ENCODE measurements around the gene STIM2.

The STIM2 gene

DNA sequence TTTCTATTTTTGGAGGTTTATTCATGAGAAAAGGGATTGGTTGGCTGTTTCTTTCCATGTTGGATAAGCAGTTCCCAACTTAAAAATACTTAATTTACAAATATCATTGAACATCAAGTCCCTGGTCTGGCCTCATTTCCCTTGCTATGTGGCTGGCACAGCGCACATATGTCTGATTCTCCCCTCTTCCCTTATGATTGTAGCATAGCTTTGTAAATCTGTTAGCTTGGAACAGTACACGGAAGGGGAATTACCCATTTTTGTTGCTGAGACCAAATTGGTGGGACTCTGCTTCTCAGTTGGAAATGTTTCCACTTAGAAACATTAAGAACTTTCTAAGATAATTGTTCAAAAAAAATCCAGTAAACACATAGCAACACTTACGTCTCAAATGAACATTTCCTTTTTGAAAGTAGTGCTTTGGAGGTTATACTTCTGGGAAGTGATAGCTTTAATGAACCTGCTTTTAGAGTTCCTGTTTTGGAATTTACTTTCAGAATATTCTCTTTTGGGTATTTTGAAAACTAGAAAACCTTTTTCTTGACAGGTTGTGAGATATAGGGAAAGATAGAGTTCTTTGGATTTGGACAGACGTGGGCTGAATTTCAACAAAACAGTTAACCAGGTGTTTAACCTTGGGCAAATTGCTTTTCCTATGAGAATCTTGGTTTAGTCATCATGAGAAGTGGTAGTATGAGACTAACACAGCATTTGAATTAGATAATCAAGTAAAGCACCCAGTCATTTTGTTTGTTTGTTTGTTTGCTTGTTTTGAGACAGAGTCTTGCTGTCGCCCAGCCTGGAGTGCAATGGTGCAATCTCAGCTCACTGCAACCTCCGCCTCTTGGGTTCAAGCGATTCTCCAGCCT lies 47.3 kb downstream of the STIM2 start:
- DNase-seq = no peak

GRCh38 chr4:26909369-26909768 lies 48.7 kb downstream of the STIM2 start:
- no peak for DNase-seq

- no peak for DNase-seq
Measured at GRCh38 chr4:26911254-26911653, 50.6 kb downstream of the STIM2 start.

DNA sequence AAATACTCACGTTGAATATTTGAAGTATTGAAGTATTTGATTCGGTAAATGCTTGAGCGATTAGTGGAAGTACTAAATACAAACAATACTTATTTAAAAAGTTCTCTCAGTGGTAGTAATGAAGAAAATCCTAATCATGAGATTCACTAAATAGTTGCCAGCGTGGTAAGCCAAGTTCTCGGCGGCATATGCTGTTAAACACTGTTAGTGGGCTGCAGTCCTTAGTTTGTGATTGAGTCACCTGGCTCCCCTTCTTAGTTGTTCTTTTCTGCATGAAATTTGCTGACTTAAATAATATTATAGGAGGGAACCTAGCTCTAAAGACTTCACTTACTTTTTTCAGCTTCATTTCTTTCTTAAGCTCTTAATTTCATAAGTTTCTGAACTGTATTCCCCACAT lies 51.4 kb downstream of the STIM2 start:
- no peak for DNase-seq

DNA sequence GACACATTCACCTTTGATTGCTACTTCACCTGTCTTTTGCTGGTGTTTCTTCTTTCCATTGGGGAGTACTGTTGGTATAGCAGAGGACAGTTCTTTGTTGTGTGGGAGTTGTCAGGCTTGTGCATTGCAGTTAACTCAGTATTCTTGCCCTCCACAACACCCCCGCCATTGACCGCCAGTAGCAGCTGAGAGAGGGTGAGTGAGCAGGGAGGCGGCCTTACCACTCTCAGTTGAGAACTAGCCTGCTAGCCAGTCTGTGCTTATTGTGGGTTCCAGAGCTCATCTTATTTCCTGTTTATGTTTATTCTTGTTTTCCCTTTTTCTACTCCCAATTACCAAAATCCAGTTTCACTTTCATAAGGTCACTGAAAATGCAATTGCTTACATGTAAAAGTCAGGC lies 52.2 kb downstream of the STIM2 start:
- no peak for DNase-seq

DNA sequence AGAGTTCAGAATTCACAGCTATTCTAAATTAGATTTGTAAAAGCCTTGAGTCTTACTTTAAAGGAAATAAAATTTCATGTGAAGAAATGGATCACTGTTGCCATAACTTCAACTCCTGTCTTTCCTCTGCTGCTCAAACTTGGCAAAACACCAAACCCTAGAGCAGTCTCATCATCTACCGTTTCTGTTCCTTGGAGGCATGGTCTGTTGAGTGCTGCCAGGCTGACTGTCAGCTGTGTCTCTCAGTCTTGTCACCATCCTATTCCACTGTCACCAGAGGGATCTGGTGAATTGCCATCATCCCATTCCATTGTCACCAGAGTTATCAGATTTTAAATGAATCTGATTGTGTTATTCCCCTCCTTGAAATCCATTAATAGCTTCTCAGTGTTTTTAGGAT lies 55.6 kb downstream of the STIM2 start:
- no peak for DNase-seq

- no peak for DNase-seq
Measured at GRCh38 chr4:26930964-26931363, 70.3 kb downstream of the STIM2 start.

DNA sequence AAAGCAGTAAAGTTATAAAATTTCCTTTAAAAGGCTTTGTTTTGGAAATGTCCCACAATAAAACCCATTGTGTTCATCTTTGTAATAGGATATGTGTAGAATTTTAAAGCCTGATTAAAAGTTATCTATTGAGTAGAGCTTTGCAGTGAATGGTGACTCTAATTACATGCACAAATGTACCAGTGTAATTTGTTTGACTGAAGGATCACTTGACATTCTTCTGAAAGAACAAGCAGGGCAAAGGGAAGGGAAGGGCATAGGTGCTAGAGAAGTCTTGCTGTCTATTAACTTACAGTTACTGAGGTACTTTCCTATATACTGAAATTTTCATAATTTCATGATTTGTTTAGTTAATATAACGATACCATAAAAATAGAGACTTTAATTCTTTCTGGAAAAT lies 70.8 kb downstream of the STIM2 start:
- DNase-seq = no peak

DNA sequence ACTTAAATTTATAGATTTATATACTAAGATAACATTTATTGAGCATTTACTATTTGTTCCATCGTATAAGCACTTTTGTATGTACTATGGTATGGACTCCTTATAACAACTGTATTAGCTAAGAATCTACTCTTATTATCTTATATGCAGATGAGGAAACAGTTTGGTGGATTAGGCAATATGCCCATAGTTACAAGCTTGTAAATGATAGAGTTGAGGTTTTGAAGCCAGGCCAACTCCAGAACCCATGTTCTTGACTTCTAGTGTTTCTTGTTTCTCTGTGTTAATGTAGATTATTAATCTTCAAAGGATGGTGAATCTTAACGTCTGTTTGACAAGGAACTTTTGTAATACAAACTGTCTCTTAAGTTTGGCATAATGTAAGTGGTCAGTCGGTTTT lies 71.3 kb downstream of the STIM2 start:
- no peak for DNase-seq

DNA sequence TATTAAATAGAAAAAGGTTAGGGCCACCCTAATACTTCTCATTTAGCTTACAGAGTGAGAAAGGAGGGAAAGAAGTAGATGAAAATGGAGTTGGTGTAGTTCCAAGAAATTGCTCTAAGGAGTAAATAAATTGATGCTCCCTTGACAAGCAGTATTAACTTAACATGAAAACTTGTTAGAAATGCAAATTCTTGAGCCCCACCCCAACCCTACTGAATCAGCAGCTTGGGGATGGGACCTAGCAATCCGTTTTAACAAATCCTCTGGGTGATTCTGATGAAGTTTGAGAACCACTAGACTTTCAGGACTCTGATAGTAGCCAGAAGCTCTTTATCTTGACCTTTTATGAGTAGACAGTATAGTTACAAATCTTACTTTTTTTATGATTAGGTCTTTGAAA lies 74.8 kb downstream of the STIM2 start:
- DNase-seq = no peak

- no peak for DNase-seq
Measured at GRCh38 chr4:26936284-26937065, 75.8 kb downstream of the STIM2 start.

GRCh38 chr4:26937139-26937538 lies 76.5 kb downstream of the STIM2 start:
- no peak for DNase-seq

DNA sequence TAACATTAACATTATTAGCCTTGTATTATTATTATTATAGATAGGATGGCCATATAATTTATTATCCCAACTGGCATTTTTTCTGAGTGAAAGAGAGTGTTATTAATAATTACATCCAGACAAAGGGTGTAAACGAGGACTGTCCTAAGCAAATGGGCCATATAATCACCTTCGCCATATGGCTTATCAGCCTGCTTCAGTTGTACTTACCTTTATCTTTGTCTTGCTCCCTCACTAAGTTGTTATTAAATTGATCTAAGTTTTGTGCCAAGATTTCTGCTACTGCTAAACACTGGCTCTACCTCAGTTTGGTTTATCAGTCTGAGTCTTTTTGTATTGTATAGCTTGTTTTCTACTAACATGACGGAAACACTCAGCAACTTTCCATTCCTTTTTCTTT lies 76.9 kb downstream of the STIM2 start:
- DNase-seq = no peak

- no peak for DNase-seq
Measured at GRCh38 chr4:26938516-26938915, 77.9 kb downstream of the STIM2 start.

DNA sequence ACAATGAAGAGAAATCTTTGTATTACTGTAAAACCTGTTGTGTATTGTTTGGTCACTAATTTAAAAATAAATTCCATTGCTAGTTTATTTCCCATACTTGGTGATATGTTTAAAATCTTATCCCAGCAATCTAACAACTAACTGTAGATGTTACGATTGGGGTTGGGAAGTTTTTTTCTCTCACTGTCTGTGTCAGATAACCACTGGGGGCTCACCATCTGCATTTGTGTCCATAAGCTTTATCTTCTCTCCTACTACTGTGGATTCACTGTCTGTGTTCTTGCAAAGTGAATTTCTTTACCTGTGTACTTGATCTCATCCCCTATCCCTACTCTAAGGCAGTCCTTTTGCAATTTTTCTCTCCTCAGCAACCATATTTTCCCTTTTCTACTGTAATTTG lies 81.3 kb downstream of the STIM2 start:
- DNase-seq = no peak

- no peak for DNase-seq
Measured at GRCh38 chr4:26942871-26943270, 82.2 kb downstream of the STIM2 start.

GRCh38 chr4:26943391-26943790 lies 82.8 kb downstream of the STIM2 start:
- DNase-seq = no peak

DNA sequence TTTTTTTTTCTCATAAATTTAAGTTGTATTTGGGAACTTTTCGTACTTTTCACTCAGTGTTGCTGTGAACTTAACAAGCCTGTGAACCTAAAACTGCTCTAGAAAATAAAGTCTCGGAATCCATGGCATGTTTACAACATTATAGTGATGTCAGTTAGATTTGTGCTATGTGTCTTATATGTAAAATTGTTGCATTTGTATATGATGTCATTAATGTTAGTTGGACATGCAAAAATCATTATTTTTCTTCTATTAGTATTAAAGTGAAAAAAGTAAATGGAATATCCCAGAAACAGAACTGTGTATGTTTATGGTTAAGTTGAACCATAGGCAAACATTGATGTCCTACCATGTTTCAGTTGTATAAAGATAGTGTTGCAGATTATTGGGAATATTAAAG lies 85.2 kb downstream of the STIM2 start:
- DNase-seq = no peak

DNA sequence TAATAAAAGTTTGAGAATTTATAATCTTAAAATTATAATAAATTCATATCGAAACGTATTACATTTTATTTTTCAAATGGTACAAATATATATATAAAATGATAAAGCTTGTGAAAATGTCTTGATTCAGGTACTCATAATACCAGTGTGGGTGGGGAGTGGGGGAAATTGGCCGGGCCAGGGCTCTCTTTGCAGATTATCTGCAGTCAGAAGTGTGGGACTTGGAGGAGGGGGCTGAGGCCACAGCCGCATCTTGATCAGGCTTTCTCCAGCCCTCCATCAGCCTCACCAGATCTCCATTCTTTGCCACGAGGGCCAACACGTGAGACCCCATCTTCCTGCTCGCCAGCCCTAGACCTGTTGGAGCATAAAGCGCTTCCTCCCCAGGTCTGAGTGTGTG lies 86.7 kb downstream of the STIM2 start:
- no peak for DNase-seq

DNA sequence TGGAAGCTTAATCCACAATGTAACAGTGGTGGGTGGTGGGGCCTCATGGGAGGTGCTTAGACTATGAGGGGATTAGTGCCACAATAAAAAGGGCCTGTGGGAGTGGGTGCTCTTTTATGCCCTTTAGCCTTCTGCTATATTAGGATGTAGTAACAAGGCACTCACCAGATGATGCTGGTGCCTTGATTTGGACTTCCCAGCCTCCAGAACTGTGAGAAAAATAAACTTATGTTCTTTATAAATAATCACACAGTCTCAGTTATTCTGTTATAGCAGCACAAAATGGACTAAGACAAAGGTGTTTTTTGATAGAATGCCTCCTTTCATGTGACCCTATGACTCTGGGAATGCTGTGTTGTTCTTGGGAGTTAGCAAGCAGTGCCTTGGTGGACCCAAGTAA lies 89.8 kb downstream of the STIM2 start:
- no peak for DNase-seq

GRCh38 chr4:26952891-26953290 lies 92.2 kb downstream of the STIM2 start:
- no peak for DNase-seq

- no peak for DNase-seq
Measured at GRCh38 chr4:26953366-26953765, 92.7 kb downstream of the STIM2 start.

GRCh38 chr4:26953770-26954423 lies 93.3 kb downstream of the STIM2 start:
- no peak for DNase-seq

GRCh38 chr4:26955241-26955640 lies 94.6 kb downstream of the STIM2 start:
- no peak for DNase-seq

Measured in DMS153 (cell line).